HL-60 (cell line): ENCODE results near the gene S100A8.

Experiments used
- DNase-seq, 2 experiments: peaks; one replicate each; pipeline ENCODE4 v3.0.0-alpha.2; 2010 to 2020; ENCODE audit warnings: low read depth in 1 of 2, low spot score in 1 of 2
- H3K27ac ChIP-seq: fragments of 250-450 bp; sonication (Bioruptor Pico); replicated peaks from 2 replicates; pipeline ENCODE4 v1.5.1; 2020; ENCODE audit warnings: mild to moderate bottlenecking, moderate library complexity
- H3K27me3 ChIP-seq: fragments of 250-450 bp; sonication (Bioruptor Pico); 2 replicates; pipeline ENCODE4 v1.5.1; 2021; ENCODE audit warnings: mild to moderate bottlenecking, moderate library complexity; ENCODE audit not compliant: insufficient read depth, poor library complexity, severe bottlenecking
- H3K4me3 ChIP-seq: replicated peaks from 2 replicates; pipeline ENCODE4 v1.5.1; 2011; ENCODE audit warnings: mild to moderate bottlenecking, control low read depth, low read length; ENCODE audit not compliant: insufficient read depth
- GABPA ChIP-seq: IDR thresholded peaks from 2 replicates; pipeline ENCODE4 v1.6.1; 2012; ENCODE audit warnings: low read depth
- POLR2AphosphoS5 ChIP-seq: IDR thresholded peaks from 2 replicates; pipeline ENCODE4 v1.6.1; 2012; ENCODE audit warnings: low read depth
- SPI1 ChIP-seq: IDR thresholded peaks from 2 replicates; pipeline ENCODE4 v1.6.1; 2012; ENCODE audit warnings: low read depth, mild to moderate bottlenecking, borderline replicate concordance
- TF ChIP-seq, protein P1 (sequence below): IDR thresholded peaks from 2 replicates; pipeline ENCODE4 v1.6.1; 2012; ENCODE audit warnings: low read depth; ENCODE audit not compliant: insufficient replicate concordance
- TF ChIP-seq, protein P2 (sequence below): IDR thresholded peaks from one replicate; pipeline ENCODE4 v1.5.1; 2011; ENCODE audit warnings: low read length, control low read depth, inconsistent platforms; ENCODE audit not compliant: insufficient read depth

The S100A8 gene

DNA sequence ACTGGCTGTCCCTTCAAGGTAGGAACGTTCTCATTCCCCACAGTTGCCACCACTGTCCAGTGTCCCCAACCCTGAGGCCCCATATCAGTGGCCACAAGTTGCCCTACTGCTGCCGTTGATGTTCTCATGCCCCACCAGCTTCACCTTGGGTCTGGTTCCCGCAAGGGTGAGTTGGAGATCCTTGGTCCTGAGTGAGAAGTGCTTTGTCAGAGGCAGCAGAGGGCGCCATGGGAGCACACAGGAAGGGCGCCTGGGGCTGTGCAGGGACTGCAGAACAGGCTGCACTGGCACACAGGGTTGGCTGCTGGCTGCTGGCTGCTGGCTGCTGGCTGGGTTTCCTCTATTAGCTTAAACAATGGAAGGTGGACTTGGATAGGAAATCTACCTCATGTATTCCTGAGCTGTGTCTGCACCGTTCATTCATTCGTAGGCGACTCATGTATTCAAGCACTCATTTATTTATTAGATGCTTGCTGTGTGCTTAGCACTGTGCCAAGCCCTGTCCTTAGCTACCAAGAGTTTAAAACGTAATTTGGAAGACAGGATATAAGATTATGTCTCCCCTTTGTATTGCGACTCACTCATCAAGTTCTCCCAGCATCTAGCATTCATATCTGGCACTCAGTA lies 35.3 kb downstream of the S100A8 start:
- DNase-seq = peak; percentile 56 to 90
- no peak overlapping the region for H3K4me3 ChIP-seq
- TF ChIP-seq, protein P1, sequence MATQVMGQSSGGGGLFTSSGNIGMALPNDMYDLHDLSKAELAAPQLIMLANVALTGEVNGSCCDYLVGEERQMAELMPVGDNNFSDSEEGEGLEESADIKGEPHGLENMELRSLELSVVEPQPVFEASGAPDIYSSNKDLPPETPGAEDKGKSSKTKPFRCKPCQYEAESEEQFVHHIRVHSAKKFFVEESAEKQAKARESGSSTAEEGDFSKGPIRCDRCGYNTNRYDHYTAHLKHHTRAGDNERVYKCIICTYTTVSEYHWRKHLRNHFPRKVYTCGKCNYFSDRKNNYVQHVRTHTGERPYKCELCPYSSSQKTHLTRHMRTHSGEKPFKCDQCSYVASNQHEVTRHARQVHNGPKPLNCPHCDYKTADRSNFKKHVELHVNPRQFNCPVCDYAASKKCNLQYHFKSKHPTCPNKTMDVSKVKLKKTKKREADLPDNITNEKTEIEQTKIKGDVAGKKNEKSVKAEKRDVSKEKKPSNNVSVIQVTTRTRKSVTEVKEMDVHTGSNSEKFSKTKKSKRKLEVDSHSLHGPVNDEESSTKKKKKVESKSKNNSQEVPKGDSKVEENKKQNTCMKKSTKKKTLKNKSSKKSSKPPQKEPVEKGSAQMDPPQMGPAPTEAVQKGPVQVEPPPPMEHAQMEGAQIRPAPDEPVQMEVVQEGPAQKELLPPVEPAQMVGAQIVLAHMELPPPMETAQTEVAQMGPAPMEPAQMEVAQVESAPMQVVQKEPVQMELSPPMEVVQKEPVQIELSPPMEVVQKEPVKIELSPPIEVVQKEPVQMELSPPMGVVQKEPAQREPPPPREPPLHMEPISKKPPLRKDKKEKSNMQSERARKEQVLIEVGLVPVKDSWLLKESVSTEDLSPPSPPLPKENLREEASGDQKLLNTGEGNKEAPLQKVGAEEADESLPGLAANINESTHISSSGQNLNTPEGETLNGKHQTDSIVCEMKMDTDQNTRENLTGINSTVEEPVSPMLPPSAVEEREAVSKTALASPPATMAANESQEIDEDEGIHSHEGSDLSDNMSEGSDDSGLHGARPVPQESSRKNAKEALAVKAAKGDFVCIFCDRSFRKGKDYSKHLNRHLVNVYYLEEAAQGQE = no peak
- TF ChIP-seq, protein P2, sequence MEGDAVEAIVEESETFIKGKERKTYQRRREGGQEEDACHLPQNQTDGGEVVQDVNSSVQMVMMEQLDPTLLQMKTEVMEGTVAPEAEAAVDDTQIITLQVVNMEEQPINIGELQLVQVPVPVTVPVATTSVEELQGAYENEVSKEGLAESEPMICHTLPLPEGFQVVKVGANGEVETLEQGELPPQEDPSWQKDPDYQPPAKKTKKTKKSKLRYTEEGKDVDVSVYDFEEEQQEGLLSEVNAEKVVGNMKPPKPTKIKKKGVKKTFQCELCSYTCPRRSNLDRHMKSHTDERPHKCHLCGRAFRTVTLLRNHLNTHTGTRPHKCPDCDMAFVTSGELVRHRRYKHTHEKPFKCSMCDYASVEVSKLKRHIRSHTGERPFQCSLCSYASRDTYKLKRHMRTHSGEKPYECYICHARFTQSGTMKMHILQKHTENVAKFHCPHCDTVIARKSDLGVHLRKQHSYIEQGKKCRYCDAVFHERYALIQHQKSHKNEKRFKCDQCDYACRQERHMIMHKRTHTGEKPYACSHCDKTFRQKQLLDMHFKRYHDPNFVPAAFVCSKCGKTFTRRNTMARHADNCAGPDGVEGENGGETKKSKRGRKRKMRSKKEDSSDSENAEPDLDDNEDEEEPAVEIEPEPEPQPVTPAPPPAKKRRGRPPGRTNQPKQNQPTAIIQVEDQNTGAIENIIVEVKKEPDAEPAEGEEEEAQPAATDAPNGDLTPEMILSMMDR = peak; percentile 74
- TF ChIP-seq GABPA = no peak
- H3K27ac ChIP-seq = peak overlapping the region; percentile 91; the same call in 1 of the 2 replicates
- no peaks in the 10 kb centered on the region for H3K27me3 ChIP-seq

DNA sequence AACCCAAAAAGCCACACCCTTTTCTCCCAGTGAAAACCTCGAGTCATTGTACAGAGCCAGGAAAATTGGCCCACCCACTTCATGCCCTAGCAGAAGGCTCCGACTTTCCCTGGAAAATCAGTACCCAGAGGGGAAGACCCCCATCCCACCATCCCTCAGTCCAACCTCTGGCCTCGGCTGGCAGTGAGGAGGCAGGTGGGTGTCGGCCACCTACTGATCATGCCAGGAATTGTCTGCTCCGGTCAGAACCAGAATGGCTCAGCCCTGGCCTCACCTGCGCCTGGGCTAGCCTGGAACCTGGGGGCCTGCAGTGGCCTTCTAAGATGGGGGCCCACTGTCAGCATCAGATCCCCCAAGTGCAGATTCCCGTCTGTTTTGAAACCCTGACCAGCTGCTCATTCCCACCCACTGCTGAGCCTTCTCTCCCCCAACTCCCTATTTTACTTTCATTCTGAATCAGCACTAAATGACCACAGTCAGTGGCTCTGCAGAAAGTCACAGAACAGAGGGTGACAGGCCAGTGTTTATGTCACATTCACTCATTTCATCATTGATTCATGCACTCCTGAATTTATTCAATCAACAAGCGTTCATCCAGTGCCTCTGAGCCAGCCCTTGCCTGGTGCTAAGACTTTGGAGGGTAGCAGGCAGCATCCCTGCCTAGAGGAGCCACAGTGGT lies 36.2 kb downstream of the S100A8 start:
- DNase-seq = no peak
- TF ChIP-seq POLR2AphosphoS5 = no peak
- no peak for TF ChIP-seq GABPA
- TF ChIP-seq, protein P1 = no peak
- TF ChIP-seq, protein P2 = no peak
- no peak for TF ChIP-seq SPI1
- H3K27ac ChIP-seq = no peak overlapping the region

DNA sequence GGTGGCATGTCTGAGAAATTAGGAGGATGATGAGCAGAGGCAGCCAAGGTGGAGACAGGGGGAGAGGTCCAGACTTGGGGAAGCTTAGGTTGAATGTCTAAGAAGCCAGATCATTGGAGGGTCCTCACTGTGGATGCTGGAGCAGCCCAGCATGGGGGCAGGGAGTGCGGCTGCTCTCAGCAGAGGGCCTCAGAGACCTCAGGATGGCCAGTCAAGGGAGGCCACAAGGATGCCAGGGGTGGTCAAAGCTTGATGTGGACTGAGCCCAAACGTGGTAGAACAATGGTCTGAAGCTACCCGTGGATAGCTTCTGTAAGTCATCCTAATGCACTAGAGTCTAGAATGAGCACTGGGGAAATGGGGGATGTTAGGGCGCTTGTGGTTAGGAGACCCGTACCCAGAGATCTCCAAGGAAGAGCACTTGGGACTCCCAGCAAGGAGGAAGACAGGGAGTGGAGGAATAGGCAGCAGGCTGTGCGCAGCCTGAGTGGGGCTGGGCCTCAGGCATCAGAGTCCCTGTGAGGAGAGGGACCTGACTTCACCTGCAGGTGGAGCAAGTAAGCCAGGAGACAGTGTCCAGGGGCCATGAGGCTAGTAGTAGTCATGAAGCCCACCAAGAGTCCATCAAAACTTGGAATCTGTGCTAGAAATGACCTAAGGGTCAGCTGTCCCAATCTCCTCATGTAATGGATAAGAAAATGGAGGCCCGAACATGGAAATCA lies 37.5 kb downstream of the S100A8 start:
- no peak overlapping the region for H3K27ac ChIP-seq
- no peak overlapping the region for H3K4me3 ChIP-seq
- no peaks in the 10 kb centered on the region for H3K27me3 ChIP-seq
- DNase-seq = no peak
- TF ChIP-seq GABPA = no peak
- TF ChIP-seq, protein P1 = no peak
- TF ChIP-seq, protein P2 = peak; percentile 39
- TF ChIP-seq SPI1 = no peak

More for the DNA sequence above, 36.2 kb downstream of the S100A8 start:
- Histone ChIP-seq H3K27me3 (no peaks in the 10 kb centered on the region), H3K4me3 (no peak overlapping the region)
